ENCODE data around the gene PLPP7.
"Not testable (repeated sequence)": the region's sequence is repeated elsewhere in the genome, so short reads cannot be mapped to it uniquely, and the experiment has no call there.

The PLPP7 gene

DNA sequence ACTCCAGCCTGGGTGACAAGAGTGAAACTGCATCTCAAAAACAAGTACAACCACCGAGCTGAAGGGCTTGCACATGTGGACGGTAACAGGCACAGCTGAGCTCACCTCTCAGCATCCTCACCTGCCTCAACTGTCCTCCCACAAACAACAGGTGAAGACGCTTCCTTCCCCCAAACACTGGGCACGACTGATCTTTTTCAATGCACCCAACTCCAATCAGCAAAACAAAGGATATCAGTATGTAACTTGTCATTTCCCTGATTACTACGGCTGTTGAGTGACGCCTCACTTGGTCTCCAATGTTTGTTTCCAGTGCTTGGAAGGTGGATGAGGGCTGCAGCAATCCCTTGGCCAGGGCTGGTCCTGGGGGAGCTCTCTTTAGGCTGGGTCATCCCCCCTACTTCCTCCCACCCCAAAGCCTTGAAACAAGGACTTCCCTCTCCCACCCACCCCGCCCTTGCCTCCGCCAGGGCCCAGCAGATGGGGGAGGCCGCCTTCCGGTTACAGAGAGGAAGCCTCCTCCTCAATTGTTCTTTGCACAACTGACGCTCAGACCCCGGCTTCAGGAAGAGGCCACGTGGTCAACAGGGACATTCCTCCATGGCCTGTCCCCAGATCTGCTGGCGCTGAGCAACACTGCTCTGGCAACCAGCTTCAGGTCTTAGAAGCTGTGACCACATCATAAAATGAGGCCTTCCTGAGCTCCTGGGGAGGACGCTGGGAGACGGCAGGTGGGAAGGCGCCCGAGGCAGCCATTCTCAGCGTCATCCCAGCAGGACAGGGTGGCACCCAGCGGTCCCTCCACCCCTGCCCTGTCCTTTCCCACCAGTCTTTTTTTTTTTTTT is 19.1 kb upstream of the PLPP7 start:
- DNase-seq = no peak

DNA sequence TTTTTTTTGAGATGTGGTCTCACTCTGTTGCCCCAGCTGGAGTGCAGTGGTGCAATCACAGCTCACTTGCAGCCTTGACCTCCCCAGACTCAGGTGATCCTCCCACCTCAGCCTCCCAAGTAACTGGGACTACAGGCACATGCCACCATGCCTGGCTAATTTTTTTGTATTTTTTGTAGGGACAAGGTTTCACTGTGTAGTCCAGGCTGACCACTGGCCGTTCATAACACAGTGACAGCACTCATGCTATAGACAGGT is 18.6 kb upstream of the PLPP7 start:
- not testable (repeated sequence) for DNase-seq

DNA sequence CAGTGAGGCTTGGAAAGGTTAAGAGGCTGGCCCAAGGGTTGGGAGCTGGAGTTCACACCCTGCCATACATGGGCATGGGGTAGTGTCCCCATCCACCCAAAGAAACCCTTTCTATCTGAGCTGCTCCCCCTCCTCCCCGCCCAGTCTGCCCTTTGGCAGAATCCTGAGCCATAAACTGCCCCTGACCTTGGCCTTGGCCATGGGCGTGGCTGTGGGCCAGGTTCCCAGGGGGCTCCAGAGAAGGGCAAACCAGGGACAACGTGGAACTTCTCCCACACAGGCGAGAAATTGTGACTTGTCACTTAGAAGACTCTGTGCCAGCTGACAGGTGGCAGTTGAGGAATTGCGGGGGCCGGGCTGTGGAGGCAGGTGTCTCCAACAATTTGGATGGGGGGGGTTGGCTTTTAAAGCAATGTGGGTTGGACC is 18.0 kb upstream of the PLPP7 start:
- no peak for DNase-seq

DNA sequence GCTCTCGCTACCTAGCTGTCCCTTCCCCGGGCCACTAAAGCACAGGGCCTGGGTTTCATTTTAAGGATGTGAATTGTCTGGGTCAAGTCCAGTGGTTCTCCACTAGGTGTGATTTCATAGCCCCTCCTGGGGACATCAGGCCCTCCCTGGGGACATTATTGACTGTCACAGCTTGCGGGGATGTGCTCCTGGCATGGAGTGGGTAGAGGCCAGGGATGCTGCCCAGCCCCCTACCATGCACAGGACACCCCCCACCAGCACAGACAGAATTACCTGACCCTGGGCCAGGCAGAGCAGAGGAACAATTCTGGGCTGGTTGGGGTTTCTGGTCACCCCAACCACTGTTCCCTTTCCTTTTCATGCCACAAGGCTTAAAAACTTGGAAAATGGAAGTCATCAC is 17.3 kb upstream of the PLPP7 start:
- DNase-seq = no peak

DNA sequence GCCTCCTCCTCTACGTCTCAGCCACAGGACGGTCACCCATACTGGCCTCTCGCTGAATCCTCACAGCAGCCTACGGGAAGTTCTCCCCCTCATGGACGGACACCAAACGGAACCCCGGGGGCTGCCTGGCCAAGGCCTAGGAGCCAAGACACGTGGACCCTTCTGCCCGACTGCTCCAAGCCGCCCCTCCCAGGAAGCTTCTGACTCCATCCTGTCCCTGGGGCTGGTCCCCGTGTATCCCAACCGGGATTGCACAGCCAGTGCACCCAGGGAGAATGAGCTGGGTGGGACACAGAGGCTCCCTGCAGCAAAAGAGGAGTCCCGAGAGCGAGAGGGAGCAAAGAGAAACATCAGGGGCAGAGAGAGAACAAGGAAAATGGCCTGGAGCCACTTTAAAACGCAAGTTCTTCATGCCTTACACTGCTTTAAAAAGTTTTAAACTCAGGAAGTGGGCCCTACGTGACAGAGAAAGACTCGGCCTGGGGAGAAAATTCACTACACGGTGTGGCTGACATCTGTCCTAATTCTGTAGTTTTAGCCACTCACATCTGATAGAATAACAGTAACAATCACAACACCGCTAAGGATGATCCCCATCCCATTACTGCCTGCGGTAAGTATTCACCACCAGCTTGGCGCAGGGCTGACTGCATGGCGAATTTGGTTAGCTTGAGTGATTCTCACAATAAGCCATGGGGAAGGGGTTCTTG is 16.2 kb upstream of the PLPP7 start:
- DNase-seq = no peak

DNA sequence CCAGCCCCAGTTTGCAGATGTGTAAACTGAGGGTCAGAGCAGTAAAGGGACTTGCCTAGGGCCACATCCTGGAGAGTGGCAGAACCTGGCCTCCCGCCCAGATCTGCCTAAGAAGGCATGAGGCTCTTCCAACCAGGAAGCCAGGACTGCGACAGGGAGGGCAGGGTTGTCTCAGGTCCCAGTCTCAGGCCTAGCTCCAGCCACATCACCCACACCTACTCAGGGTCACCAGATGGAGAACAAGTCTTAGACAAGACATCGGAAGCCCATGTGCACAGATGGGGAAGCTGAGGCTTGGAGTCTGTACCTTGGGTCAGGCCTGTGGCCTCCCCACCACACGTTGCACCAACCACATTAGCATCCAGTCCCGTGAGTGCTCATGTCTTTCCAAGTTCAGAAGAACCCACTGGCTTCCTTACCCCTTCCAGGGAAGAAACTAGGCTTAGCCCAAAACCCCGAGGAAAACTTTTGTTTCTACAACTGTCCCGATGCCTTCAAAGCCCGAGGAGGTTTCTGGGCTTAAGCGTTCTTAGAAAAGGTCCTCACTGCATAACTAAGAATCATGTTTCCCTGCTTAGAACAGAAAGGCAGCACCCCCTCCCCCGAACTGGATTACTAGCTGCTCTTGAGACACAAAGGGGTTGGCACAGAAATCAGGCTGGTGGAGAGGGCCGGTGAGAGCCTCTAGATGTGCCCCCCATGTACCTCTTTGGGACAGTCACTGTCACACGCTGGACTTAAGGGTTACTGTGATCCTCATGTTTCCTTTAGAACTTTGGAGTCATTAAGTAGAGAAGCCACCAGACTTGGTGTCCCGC is 15.5 kb upstream of the PLPP7 start:
- DNase-seq = no peak

DNA sequence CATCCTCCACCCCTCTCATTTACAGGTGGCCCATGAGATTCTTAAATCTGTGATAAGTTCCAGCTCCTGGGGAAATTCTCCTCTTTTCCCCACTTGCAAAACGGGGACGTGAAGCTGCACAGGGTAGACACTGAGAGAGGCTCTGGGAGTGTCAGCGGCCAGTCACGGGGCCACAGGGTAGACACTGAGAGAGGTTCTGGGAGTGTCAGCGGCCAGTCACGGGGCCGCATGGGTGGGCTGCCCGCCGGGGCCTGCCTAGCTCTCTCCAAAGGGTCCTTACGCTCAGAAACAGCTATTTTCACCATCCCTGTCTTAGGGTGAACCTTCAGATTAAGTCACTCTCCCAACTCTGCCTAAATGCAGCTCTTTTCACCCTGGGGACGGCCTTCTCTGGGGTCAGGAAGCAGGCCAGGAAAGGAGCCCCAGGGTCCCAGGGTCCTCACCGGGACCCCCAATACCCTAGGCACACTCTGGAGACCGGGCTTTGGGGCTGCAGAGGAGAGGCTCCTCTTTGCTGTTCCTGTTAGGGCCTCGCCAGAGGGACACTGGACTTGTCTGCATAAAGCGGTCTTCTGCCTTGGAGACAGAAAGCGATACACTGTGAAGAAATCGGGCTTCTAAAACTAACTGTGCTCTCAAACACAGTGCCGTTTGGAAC is 14.7 kb upstream of the PLPP7 start:
- no peak for DNase-seq

DNA sequence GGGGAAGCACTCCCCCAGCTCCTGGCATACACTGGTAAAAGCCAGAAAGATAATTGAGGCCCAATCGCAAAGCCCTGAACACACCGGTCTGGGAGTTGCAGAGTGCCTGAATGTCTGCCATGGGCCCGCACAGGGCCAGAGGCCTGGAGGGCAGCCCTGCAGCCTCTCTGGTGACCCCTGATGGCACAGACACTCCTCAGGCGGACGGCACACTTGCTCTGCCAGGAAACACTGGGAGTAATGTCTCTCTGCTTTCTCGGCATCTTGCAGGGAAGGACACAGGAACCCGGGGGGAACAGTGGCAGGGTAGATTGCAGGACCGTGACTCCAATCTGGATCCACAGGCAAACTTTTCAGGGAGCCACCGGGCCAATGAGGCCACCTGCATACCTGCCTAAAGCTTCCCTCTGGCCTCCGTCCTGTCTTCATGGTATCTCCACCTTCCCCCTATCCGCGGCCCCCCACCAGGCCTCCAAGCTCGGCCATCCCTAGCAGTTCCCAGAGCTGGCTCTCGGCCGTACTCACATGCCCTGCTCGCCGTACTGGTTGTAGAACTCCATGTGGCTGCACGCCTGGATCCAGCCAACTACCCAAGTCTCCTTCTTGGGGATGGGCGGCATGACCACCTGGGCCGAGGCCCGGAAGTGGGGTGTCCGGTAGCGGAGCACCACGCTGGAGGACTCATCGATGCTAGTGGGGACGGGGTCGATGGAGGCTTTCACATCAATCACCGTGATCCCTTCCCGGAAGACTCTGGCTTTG is 14.0 kb upstream of the PLPP7 start:
- DNase-seq = peak; percentile 47

DNA sequence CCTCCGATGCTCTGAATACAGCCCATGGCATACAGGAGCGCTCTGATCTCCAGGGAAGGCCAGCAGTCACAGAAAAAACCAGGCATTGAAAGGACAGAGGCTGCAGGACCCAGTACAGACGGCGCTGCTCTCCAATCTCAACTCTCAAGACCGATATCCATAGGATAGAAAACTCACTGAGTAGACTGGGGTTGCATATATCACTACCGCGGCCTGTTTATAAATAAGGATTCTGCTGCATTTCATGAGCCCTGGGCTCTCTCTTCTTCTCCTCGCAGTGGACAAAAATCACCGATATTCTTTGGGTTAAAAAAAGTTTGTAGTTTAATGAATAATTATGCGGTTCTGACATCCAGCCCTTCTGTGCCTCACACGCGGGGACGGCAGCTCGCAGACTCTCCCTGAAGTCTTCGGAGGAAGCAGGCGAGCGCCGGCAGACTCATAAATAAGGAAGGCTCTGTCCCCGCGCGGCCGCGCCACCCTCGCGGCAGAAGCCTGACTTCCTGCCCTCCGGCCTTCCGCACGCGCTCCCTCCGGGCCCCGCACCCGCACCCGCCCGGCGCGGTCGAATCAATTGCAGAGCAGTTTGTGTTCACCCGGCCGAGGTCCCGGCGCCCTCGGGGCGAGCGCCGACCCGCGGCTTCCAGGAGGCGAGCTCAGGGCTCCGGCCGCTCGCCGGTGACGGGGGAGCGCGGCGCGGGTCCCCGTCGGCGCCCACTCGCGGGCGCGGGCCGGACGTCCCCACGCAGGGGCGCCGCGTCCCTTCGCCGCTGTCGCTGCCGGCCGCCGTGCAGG is 13.2 kb upstream of the PLPP7 start, which contains the start of gene FAM78A:
FAM78A (minus strand) TSS at position 417 of the 795 bp plus-strand sequence; CDS start at position 86, 331 bp downstream.
- DNase-seq = peak; percentile 67

DNA sequence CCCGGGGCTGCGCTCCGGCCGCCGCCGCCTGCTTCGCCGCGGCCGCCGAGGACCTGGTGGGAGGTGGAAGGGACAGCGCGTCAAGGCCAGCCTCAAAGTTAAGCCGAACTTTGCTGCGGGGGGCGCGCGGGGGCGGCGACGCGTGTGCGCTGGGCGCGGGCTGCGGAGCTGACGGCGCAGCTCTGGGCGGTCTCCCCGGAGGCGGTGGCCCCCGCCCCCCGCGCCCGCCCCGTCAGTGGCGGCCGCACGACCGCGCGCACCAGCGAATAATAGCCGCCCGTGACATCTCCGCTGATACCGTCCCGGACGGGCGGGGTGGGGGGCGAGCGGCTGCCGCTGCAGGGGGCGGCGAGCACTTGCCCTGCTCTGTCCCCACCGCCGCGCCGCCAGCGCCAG is 12.6 kb upstream of the PLPP7 start:
- no peak for DNase-seq

DNA sequence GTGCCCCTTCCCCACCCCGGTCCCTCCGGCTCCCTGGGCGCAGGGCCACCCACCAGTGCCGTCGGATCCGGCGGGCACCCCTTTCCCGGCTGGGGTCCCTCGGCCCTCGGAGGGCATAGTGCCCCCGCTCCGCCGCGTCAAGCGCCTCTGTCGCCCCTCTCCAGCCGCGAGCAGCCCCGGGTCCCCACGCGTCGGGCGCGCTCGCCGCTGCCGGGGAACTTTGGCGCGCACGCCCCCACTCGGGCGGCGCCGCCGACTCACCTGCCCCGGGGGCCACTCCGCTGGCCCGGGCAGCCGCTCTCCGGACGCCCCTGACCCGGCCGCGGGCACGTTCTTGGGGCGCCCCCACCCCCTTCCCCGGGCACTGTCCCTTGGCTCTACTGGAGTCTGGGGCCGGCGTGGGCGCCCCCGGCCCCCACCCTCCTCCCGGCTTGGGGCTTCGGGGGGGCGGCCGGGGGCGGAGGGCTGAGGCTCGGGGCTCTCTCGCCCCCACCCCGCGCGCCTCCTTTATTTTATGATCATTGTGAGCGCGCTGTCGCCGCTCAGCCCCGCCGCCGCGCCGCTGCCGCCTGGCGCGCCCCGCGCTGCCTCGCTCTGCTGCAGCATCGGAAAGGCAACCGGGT is 12.1 kb upstream of the PLPP7 start:
- DNase-seq = no peak

DNA sequence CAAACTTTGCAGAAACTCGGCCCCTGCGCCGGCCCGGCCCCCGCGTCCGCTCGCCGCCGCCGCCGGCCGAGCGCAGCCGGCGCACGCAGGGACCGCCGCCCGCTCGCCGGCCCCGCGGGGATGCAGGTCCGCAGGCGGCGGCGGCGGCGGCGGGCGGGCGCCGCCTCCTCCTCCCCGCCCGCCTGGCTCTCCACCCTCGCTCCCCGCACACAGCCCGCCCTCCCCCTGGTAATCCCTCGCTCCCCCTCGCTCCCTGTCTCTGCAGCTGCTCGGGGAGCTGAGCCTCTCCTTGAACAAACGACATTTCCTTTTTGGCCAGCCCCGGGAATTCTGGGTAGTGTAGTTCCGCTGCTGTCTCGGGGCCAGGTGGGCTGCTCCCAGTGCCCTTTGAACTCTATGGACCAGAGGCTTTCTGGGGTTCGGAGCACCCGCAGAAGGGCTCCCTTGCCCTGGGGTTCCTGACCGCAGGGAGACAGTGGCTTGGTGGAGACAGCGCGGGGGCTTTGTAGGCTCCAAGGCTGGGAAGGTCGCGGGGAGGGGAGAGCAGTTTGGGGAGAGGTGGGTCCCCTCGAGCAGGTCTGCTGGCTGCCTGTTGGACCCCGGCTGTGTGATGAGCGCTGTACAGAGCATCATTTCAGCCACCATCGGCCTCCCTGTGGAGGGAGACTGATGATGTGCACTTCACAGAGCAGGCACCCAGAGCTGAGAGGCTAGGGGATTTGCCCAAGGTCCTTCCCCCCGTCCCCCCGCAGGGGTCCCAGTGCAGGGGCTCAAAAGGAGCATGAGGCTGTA is 11.4 kb upstream of the PLPP7 start:
- peak; percentile 59 for DNase-seq

DNA sequence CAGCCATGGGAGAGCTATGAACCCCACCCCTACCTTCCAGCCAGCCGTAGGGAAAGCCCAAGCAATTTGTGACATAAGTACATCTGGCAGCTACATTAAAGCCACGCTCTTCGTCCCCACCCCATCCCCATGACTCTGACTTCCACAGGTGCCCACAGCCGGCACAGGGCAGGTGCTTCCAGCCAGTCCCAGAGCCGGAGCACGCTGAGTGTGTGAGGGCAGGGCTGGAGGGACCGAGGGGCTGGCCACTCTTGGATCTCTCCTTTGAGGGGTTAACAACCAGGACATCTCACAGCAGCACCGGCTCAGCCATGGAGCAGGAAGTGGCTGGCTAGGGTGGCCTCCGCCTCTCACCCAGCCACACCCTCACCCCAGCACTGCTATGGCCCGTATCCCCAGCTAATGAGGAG is 10.8 kb upstream of the PLPP7 start:
- peak; percentile 45 for DNase-seq

DNA sequence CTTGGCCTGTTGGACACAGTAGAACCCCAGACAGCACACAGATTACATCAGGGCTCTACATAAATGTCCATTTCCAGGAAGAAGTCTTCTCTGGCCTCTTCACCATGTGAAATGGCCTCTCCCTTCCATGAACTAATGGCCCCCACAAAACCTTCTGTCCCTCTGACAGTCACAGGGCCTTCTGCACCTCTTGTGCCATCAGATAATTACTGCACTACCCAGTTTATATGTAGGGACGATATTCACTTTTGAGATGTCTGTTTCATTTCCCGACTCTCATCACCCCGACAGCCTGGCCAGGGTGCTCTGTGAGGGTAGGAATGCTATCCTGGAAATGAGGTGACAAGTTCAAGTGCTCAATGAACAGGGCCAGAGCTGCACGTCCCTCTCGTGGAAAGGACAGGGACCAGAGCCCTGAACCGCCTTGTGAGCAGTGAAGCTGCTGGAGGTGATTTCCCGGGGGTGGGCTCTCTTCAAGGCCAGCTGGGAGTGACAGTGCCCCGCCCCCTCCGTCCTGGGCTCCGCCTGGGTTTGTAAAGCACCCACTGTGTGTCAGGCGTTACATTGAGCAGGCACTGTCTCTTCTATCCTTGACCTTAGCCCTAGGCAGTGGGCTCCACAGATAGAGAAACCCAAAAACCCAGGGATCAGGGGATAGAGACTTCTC is 10.2 kb upstream of the PLPP7 start:
- no peak for DNase-seq

DNA sequence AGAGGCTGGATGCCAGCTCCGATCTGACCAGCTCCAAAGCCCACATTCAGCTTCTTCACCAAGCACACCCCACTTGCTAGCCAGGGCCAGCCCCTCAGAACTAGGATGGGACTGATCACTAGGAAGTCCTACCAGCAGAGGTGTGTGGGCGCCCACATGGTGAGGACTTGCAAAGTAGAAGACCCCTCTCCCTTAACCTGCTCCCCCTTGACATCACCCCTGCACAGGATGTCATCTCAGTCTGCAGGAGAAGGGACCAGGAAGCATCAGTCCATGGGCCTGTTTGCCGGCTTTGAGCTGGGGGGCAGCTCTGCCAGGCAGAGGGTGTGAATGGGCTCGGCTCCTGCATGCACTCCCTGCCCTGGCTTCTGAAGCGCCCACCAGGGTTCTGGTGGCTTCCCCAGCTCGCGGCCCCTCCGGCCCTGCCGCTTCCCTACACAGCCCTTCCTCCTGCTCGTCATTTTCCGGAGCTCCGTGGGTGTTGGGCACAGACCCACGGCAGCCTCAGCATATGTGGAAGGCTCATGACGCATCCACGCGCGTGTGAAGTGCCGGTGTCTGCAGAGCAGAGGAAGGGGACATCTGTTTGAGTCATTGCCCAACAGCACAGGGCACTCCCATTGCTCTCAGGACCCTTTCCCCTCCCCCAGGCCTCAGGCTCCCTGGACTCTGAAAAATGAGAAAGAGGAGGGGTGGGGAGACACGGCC is 9.5 kb upstream of the PLPP7 start:
- DNase-seq = no peak

DNA sequence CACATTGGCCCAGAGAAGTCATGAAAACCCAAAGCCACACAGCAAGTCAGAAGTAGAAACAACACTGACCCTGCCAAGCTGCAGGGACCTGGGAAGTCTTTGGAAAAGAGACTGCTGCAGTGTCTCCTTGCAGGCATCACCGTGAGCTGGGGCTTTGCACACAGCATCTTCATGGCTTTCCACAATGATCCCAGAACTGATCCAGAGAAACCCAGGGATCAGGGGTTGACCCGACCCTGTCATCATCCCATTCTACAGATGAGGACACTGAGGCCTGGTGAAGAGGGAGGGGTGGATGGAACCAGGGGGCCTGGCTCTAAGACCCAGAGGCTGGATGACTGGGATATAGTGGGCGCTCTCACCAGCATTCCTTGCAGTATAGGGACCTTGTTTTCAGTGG is 8.9 kb upstream of the PLPP7 start:
- DNase-seq = no peak

DNA sequence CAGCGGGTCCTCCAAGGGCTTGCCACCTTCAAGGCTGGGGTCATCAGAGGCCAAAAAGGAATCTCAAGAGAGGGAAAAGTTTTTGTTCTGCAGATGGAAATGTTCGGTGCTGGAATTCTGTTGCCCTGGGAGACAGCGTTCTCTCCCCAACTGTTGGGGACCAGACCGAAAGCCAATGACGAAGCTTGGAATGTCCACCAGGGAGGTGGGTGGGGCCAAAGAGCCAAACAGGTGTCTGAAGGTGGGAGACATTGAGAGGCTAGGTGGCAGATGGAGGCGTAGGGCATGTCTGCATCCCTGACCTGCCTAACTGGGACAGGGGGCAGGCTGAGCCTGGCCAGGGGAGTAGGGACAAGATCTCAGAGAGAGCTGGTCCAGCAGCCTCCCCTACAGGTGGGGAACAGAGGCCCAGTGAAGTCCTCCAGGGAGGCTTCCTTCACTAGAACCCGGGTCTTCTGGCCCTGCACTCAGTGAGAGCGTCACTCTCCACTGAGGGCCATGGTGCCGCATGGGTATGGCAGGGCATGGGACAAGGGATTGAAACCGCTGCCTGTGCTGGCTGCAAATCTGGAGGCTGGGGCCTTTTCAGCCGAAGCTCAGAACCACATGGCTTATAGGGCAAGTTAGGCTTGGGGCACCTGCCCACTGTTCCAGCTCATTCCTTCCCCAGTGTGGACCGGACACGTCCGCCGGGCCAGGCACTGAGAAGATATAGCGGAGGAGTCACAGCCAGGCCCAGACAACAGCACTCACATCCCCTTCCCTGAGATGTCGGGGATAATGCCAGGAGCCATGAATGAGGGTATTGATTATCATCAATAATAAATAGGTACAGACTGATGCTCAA is 8.2 kb upstream of the PLPP7 start:
- DNase-seq = no peak

DNA sequence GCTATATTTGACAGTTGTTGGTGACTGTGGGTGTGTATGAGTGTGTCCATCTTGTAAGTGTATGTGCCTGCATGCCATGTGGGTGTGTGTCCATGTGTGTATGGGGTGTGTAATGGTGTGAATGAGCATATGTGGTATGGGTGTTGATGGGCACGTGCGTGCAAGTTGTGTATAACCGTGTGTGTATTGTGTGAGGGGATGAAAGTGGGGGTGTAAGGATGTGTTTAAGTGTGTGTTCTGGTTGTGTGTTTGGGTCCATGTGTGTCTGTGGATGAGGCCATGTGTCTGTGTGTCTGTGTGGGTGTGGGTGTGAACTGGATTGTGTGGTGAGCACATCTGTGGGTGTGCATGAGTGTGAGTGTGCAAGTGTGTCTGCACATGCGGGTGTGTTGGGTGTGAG is 7.3 kb upstream of the PLPP7 start:
- no peak for DNase-seq
